Peyer's patch (tissue), 4 donors: ENCODE results near the gene CHCHD3. TPM values are rescaled to one million over a fixed set of nuclear protein-coding genes. Genes with fewer than 3 reads are reported as not detected.

ENCODE experiments used
- DNase-seq, 3 donors: peaks; one replicate each; pipeline ENCODE4 v3.0.0-alpha.2; 2017 to 2019
- H3K27ac ChIP-seq, 4 donors: fragments of 200-600 bp; sonication (generic); one replicate each; pipeline ENCODE4 v1.5.1; 2016 to 2019
- H3K27me3 ChIP-seq, 2 donors: fragments of 200-600 bp; sonication (generic); one replicate each; pipeline ENCODE4 v1.5.1; 2019
- H3K36me3 ChIP-seq, 3 donors: fragments of 200-600 bp; sonication (generic); one replicate each; pipeline ENCODE4 v1.5.1; 2016 to 2019
- H3K4me1 ChIP-seq, 4 donors: fragments of 200-600 bp; sonication (generic); one replicate each; pipeline ENCODE4 v1.5.1; 2016 to 2019
- H3K4me3 ChIP-seq, 4 donors: fragments of 200-600 bp; sonication (generic); 1 replicate in 3 of 4; 2 replicates in 1 of 4; pipeline ENCODE4 v1.5.1; 2016 to 2019; ENCODE audit warnings: mild to moderate bottlenecking in 1 of 4
- H3K9me3 ChIP-seq, 4 donors: fragments of 200-600 bp; sonication (generic); one replicate each; pipeline ENCODE4 v1.5.1; 2016 to 2019; ENCODE audit warnings: mild to moderate bottlenecking in 1 of 4
- CTCF ChIP-seq, 6 experiments: fragments of 450-650 bp in 4 of 6; fragments of 200-600 bp in 2 of 6; sonication (generic) in 1 of 6; IDR thresholded peaks; one replicate each; pipeline ENCODE4 v1.5.1; 2017 to 2019; ENCODE audit warnings: antibody characterized with exemption in 6 of 6, mild to moderate bottlenecking in 3 of 6, moderate library complexity in 1 of 6
- POLR2A ChIP-seq, 2 donors: fragments of 450-650 bp; IDR thresholded peaks; one replicate each; pipeline ENCODE4 v1.5.1; 2017; ENCODE audit warnings: antibody characterized with exemption in 2 of 2, mild to moderate bottlenecking in 2 of 2, moderate library complexity in 2 of 2
- total RNA-seq, 4 donors: library from RNA; depleted of rRNA; stranded (reverse); fragments of >200 nt; gene quantifications; one replicate each; pipeline ENCODE4 v1.1.0, GENCODE V29; 2016

The CHCHD3 gene
- total RNA-seq, 4 donors from 2014 or later, result 53.9 to 114 (median 84.0) TPM

DNA sequence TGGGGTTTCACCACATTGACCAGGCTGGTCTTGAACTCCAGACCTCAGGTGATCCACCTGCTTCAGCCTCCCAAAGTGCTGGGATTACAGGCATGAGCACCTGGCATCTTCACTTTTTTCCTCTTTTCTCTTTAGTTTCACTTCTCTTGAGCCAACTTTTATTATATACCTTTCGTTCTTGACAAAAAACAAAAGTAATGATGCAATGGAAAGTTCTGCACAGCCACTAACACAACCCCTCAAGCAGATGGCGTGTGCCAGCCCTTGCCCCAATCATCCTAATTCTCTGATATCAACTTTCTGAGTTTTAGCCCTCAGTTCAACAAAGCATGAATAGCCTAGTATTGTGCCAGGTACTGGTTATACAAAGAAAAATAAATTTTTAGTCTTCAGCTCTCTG, 223.6 kb downstream of the CHCHD3 start:
- Histone ChIP-seq H3K27ac (no peak overlapping the region), H3K36me3 (no peaks in the 10 kb centered on the region), H3K27me3 (no peaks in the 10 kb centered on the region), H3K4me1 (no peaks in the 10 kb centered on the region), H3K9me3 (no peaks in the 10 kb centered on the region), H3K4me3 (no peak overlapping the region)
- no peak for DNase-seq
- no peak for TF ChIP-seq POLR2A (IDR thresholded peaks at IDR 0.05)
- TF ChIP-seq CTCF (IDR thresholded peaks at IDR 0.05), result no peak

- Histone ChIP-seq H3K36me3 (no peaks in the 10 kb centered on the region), H3K9me3 (no peaks in the 10 kb centered on the region), H3K4me3 (no peak overlapping the region), H3K4me1 (no peaks in the 10 kb centered on the region), H3K27me3 (no peaks in the 10 kb centered on the region), H3K27ac (no peak overlapping the region)
- DNase-seq, result no peak
- no peak for TF ChIP-seq CTCF (IDR thresholded peaks at IDR 0.05)
- no peak for TF ChIP-seq POLR2A (IDR thresholded peaks at IDR 0.05)
These were observed 224.2 kb downstream of the CHCHD3 start for GRCh38 chr7:132857703-132858102.

- Histone ChIP-seq H3K27me3 (no peaks in the 10 kb centered on the region), H3K9me3 (no peaks in the 10 kb centered on the region), H3K4me1 (no peaks in the 10 kb centered on the region), H3K4me3 (no peak overlapping the region), H3K27ac (no peak overlapping the region), H3K36me3 (no peaks in the 10 kb centered on the region)
- no peak for DNase-seq
- no peak for TF ChIP-seq CTCF (IDR thresholded peaks at IDR 0.05)
- no peak for TF ChIP-seq POLR2A (IDR thresholded peaks at IDR 0.05)
These were observed 224.9 kb downstream of the CHCHD3 start for GRCh38 chr7:132857031-132857430.

DNA sequence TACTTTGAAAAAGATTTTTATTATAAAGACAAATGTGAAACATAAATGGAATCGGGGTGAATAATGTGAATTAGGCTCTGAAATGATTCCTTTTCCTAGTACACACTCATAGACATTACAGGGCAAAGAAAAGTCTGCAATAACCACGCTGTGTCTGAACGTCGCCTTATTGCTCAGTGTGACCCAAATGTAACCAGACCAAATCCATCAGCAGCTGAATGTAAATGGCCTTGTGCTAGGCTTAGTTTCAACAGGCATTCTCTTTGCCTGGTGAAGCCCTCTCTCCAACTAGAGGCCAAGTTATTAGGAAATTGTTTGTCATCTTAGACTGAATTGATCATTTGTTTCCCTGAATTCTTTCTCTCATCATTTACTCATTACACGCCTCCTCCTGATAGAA, 225.5 kb downstream of the CHCHD3 start:
- Histone ChIP-seq H3K4me3 (no peak overlapping the region), H3K27ac (no peak overlapping the region), H3K4me1 (no peaks in the 10 kb centered on the region), H3K9me3 (no peaks in the 10 kb centered on the region), H3K36me3 (no peaks in the 10 kb centered on the region), H3K27me3 (no peaks in the 10 kb centered on the region)
- TF ChIP-seq CTCF (IDR thresholded peaks at IDR 0.05) (no peak), POLR2A (IDR thresholded peaks at IDR 0.05) (no peak)
- DNase-seq, result no peak

GRCh38 chr7:132855901-132856300, 226.0 kb downstream of the CHCHD3 start:
- Histone ChIP-seq H3K9me3 (no peaks in the 10 kb centered on the region), H3K27ac (no peak overlapping the region), H3K4me1 (no peaks in the 10 kb centered on the region), H3K27me3 (no peaks in the 10 kb centered on the region), H3K36me3 (no peaks in the 10 kb centered on the region), H3K4me3 (no peak overlapping the region)
- no peak for DNase-seq
- TF ChIP-seq CTCF (IDR thresholded peaks at IDR 0.05) (no peak), POLR2A (IDR thresholded peaks at IDR 0.05) (no peak)

GRCh38 chr7:132854238-132854637, 227.7 kb downstream of the CHCHD3 start:
- DNase-seq, result no peak
- no peaks in the 10 kb centered on the region for H3K36me3 ChIP-seq
- no peaks in the 10 kb centered on the region for H3K9me3 ChIP-seq
- no peaks in the 10 kb centered on the region for H3K27me3 ChIP-seq
- H3K4me3 ChIP-seq, result no peak overlapping the region
- H3K27ac ChIP-seq, result no peak overlapping the region
- TF ChIP-seq CTCF (IDR thresholded peaks at IDR 0.05), result no peak
- TF ChIP-seq POLR2A (IDR thresholded peaks at IDR 0.05), result no peak
- H3K4me1 ChIP-seq, result no peaks in the 10 kb centered on the region
